ENCODE measurements around the gene LRR1.

Gene LRR1

GRCh38 chr14:49659526-49660455, 61.1 kb downstream of the LRR1 start:
- no peak for TF ChIP-seq CTCF (IDR thresholded peaks at IDR 0.05; ENCODE audit: insufficient read depth, low read length, poor library complexity, severe bottlenecking)
- no peak for TF ChIP-seq EZH2phosphoT487 (conservative IDR thresholded peaks at IDR 0.05; ENCODE audit: low read length)
- no peak overlapping the region for H3K27ac ChIP-seq (ENCODE audit: low read depth, low read length)
- no peaks in the 10 kb centered on the region for H3K27me3 ChIP-seq (ENCODE audit: low read length)
- no peak overlapping the region for H2AFZ ChIP-seq (ENCODE audit: low read depth, low read length, severe bottlenecking)
- peaks cover under 1% of the 10 kb centered on the region; the same call in 1 of the 2 replicates for H3F3A ChIP-seq (ENCODE audit: insufficient read depth)
- H3K4me3 ChIP-seq (ENCODE audit: insufficient read depth, low read length, poor library complexity, severe bottlenecking): no peak overlapping the region
- H3K36me3 ChIP-seq (ENCODE audit: low read length): peaks cover 10% of the 10 kb centered on the region; the same call in 1 of the 2 replicates
- H4K20me1 ChIP-seq (ENCODE audit: low read depth, low read length): no peaks in the 10 kb centered on the region
- no peak overlapping the region for H3K4me2 ChIP-seq (ENCODE audit: low read depth, low read length, poor library complexity, severe bottlenecking)
- H3K9ac ChIP-seq (ENCODE audit: low read length): no peak overlapping the region
- no peaks in the 10 kb centered on the region for H3K9me2 ChIP-seq (replicated peaks; ENCODE audit: insufficient read depth, low read length)
- no peaks in the 10 kb centered on the region for H3K79me2 ChIP-seq (ENCODE audit: insufficient read depth, low read length)
- H3K9me3 ChIP-seq (ENCODE audit: insufficient read depth, low read length): no peaks in the 10 kb centered on the region

Measured in SU-DHL-6 (cell line).